ENCODE results near the gene SLC10A7.

SLC10A7 gene

GRCh38 chr4:146327859-146328650 lies 193.7 kb downstream of the SLC10A7 start:
- no peak for DNase-seq (ENCODE audit: low read depth, low spot score)
- TF ChIP-seq CTCF (IDR thresholded peaks at IDR 0.05; ENCODE audit: insufficient read depth, low read length, missing control alignments): no peak
- CTCF ChIA-PET: interaction anchor here (1.9 kb wide), 1 partner anchor 11 kb away, joined by 5 read pairs; no protein-coding TSS in a partner anchor
- H3K4me3 ChIP-seq (ENCODE audit: low read depth, low read length): no peak overlapping the region
- POLR2A ChIA-PET: no interaction called here

GRCh38 chr4:146318894-146319293 lies 202.8 kb downstream of the SLC10A7 start:
- H3K4me3 ChIP-seq (ENCODE audit: low read depth, low read length): no peak overlapping the region
- DNase-seq (ENCODE audit: low read depth, low spot score): no peak
- TF ChIP-seq CTCF (IDR thresholded peaks at IDR 0.05; ENCODE audit: insufficient read depth, low read length, missing control alignments): no peak
- ChIA-PET CTCF (no interaction called here), POLR2A (no interaction called here)

GRCh38 chr4:146317783-146318182 lies 204.0 kb downstream of the SLC10A7 start:
- no peak for DNase-seq (ENCODE audit: low read depth, low spot score)
- H3K4me3 ChIP-seq (ENCODE audit: low read depth, low read length): no peak overlapping the region
- ChIA-PET CTCF (no interaction called here), POLR2A (no interaction called here)
- no peak for TF ChIP-seq CTCF (IDR thresholded peaks at IDR 0.05; ENCODE audit: insufficient read depth, low read length, missing control alignments)

GRCh38 chr4:146315184-146315583 lies 206.6 kb downstream of the SLC10A7 start:
- H3K4me3 ChIP-seq (ENCODE audit: low read depth, low read length): no peak overlapping the region
- ChIA-PET POLR2A (no interaction called here), CTCF (interaction anchor here (1.5 kb wide), 1 partner anchor 24 kb away, joined by 4 read pairs; no protein-coding TSS in a partner anchor)
- TF ChIP-seq CTCF (IDR thresholded peaks at IDR 0.05; ENCODE audit: insufficient read depth, low read length, missing control alignments): no peak
- no peak for DNase-seq (ENCODE audit: low read depth, low spot score)

GRCh38 chr4:146311238-146311970 lies 210.3 kb downstream of the SLC10A7 start:
- ChIA-PET CTCF (no interaction called here), POLR2A (no interaction called here)
- no peak overlapping the region for H3K4me3 ChIP-seq (ENCODE audit: low read depth, low read length)
- no peak for TF ChIP-seq CTCF (IDR thresholded peaks at IDR 0.05; ENCODE audit: insufficient read depth, low read length, missing control alignments)
- DNase-seq (ENCODE audit: low read depth, low spot score): no peak

GRCh38 chr4:146310319-146311021 lies 211.3 kb downstream of the SLC10A7 start:
- ChIA-PET POLR2A (no interaction called here), CTCF (interaction anchor here (0.7 kb wide), 1 partner anchor 33 kb away, joined by 3 read pairs; no protein-coding TSS in a partner anchor)

More at GRCh38 chr4:146310319-146311021, 211.3 kb downstream of the SLC10A7 start:
- no peak overlapping the region for H3K4me3 ChIP-seq (ENCODE audit: low read depth, low read length)
- no peak for DNase-seq (ENCODE audit: low read depth, low spot score)
- no peak for TF ChIP-seq CTCF (IDR thresholded peaks at IDR 0.05; ENCODE audit: insufficient read depth, low read length, missing control alignments)
